Stimulated activated CD4-positive, alpha-beta T cell treated with anti-CD3 and anti-CD28 coated beads, Interleukin-15, amount 100 ng/mL, for 48 hours (primary cell): ENCODE results near the gene CALHM2.
A peak's percentile ranks its signal among the peaks of the same experiment; 100 is the strongest.

Experiments used
- DNase-seq, 2 donors: peaks; one replicate each; pipeline ENCODE4 v3.0.0-alpha.2; 2020; ENCODE audit warnings: low read depth in 2 of 2

Gene CALHM2

DNA sequence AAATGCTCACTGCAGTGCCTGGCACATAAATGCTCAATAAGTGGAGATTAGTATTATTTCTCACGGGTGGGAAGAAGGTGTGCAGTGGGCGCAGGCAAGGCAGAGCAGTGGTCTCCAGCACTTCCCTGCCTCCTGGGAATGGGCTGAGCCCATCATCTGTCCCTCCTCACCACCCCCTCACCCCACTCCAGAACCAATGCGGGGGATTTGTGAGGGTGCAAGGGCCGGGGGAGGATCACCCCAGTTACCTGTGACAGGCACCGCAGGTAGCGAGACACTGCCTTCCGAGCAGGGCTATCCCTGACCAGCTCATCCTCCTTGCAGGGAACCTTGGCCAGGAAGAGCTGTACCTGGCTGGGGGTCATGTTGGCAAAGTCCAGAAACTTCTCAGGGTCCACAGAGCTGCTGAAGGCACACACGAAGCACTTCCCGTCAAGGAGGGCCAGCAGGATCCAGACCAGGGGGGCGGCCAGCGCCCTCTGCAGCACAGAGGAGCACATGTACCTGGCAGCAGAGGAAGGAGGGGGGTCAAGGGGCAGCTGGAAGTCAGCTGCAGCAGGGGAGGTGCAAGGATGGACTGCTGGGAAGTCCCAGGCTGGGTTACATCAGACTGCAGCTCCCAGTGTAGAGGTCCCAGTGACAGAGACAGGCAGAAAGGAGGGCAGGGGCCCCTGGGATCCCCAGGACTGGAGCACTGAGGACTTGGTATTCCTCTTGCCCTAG, 24.0 kb upstream of the CALHM2 start:
- DNase-seq = no peak

DNA sequence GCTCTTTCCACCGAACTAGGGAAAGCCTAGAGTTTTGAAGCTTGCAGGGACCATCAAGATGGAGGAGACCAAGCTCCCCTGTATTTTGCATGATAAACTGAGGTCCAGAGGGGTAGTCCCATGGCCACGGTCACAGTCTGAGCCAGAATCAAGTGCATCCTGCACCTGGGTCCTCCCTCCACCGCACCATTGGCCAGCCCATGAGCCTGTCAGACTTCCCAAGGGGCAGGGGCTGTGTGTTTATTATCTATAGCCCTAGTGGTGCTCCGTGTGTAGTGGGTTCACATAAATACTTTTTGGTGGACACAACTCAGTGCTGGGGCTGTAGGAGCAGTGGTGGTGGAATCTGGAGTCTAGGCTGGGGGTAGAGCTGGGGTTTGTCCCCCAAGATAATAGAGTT, 23.3 kb upstream of the CALHM2 start:
- no peak for DNase-seq

DNA sequence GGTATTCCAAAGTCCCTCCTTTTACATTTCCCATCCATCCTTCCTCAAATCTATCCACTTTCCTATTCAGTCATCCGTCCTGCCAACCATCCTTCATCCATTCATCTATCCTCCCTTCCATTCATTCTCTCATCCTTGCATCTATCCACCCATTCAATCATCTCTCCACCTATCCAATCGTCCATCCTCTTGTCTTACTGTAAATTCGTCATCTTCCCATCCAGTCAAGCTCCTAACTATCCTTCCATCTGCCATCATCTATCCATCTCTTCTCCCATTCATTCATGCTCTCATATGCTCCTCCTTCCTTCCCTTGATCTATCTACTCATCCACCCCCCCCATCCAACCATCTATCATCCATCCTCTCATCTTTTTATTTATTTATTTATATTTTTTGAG, 21.9 kb upstream of the CALHM2 start:
- DNase-seq = no peak

DNA sequence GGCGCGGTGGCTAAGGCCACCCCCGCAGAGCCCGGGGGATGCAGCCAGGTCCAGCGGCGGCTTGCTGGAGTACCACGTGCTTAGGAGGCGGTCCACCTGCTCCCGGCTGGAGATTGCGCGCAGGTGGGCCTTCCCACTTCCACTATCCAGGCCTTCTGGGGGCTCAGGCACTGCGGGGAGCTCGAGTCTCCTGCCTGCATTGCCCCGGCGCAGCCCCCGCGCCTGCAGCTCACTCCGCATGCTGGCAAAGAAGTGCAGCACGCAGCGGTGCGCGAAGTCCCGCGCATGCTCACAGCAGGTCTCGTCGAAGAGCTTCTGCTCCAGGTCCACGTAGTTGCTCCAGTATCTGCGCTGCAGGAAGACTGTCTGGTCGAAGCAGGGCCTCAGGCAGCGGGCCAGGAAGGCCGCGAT, 21.1 kb upstream of the CALHM2 start:
- DNase-seq = no peak

DNA sequence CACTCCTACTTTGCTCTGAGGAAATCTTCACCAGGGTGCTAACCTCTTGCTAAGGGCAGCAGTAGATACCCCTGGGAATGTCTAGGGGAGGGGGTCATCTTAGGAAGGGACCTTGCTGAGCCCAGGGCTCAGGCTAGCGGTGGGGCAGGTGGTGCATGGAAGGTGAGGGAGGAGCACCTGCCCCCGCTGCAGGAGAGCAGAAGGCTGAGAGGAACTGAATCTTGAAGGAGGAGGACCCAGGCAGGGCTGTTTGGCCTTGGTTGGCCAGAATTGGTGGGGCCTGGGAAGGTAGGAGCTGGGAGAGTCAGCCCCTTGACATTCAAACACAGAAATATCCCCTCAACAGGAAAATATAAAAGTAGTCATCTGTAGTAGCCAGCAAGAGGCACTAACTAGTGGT, 19.8 kb upstream of the CALHM2 start:
- DNase-seq = no peak

DNA sequence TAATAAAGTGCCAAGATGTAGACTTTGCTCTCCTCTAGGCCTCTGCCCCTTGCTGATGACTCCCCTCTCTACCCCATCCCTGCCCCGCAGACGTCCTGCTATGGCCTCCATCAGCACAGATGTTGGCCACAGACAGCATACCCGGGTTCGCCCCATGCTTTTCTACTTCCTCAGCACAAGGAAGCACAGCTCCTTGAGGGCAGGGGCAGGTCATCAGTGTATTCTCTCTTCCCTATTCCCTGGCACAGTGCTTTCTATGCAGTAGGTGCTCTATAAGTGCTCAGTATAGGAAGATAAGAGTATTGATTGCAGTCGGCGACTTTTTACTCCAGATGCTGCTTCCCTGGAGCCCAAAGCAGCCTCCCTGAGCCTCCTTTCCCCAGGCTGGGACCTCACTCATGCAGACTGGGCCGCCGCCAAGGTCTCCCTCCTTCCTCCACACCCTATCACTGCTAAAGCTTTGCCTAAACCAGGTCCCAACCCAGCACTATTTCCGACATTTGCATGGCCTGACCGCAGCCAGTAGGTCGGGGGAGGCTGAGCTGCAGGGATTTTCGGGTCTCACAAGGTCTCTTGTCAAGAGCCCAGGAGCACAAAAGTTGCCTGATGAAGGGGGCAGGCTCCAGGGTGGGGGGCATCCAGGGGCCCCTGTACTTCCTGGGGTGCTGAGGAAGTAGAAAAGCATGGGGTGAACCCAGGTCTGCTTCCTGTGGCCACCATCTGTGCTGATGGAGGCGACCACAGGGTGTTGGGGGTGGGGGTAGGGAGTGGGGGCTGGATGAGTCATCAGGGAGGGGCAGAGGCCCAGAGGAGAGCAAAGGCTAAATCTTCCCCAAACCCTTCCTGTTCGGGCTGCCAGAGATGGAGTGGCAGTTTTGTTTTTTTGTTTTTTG, 18.8 kb upstream of the CALHM2 start:
- DNase-seq = peak; percentile 45 to 48

DNA sequence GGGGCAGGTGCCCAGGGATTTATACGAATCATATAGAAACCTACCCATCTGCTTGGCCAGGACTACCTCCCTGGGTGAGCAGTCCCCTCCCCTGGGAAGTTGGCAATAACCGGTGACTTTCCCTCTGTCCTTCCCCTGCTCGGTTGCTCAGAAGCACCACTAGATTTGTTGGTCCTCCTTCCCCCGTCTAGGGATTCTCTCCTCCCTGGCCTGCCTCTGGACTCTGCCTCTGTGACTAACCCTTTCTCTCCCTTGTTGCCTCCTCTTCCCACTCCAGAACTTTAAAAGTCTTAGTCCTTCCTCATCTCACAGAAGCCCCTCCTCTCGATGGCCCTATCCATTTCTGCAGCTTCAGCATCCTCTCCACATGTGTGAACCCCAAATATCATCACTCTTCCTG, 17.0 kb upstream of the CALHM2 start:
- DNase-seq = no peak

DNA sequence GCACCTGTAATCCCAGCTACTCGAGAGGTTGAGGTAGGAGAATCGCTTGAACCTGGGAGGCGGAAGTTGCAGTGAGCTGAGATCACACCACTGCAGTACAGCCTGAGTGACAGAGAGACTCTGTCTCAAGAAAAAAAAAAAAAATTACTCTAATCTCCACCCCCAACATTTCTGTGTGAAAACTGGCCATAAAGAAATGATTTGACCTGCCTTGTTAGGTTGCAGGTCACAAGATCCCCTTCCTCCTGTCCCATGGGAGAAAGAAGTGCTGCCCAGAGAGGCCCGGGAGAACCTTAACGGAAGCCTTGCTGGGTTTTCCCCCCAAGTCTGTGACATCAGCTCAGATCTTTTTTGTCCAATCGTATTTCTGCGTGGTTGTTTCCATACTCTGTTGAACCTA, 15.2 kb upstream of the CALHM2 start:
- no peak for DNase-seq

DNA sequence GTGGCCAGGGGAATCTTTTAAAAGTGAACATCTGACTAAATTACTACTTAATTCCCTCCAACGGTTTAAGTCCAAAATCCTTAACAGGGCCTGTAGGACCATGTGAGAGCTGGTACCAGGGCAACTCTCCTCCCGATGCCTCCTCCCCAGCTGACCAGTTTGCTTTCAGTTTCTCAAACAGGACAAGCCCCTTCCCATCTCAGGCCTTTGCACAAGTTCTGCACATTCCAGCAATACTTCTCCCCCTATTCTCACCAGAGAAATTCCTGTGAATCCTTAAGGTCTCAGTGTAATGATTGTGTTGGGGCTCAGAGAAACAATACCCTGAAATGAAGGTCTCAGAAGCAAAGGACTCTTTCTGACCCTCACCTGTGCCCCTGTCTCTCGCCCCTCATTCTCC, 14.6 kb upstream of the CALHM2 start:
- no peak for DNase-seq

DNA sequence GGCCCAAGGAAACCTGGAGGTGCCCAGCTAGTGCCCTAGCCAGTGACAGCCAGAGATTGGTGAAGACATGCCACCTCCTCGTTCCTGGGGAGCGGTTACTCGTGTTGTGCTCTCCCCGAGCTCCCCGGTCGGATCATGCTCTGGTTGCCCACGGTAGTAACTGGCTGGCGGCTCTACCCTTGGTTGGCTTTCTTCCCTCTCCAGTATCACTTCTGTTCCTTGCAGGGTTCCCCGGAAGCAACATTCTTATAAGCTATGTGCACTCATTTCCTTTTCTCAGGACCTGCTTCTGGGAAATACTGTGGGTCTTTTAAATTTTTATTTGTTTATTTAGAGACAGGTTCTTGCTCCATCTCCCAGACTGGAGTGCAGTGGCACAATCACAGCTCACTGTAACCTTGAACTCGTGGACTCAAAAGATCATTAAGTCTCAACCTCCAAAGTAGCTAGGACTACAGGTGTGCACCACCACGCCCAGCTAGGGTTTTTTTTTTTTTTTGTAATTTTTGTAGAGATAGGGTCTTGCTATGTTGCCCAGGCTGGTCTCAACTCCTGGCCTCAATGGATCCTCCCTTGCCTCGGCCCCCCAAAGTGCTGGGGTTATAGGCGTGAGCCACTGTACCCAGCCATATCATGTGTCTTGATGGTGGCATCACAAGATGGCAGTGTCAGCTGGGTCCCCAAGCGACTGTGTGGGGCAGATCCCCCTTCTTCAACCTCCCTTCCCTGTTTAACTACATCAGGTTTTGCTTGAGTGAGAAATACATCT, 13.4 kb upstream of the CALHM2 start:
- DNase-seq = no peak

DNA sequence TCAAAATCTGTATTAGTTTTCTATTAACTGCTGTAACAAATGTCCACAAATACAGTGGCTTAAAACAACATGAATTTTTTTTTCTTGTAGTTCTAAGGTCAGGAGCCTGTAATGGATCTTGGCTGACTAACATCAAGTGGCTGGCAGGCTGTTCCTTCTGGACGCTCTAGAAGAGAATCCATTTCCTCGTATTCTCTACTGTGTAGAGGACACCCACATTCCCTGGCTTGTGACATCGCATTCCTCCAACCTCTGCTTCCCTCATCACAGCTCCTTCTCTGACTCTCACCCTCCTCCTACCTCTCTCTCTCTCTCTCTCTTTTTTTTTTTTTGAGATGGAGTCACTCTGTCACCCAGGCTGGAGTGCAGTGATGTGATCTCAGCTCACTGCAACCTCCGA, 11.3 kb upstream of the CALHM2 start:
- DNase-seq = no peak

DNA sequence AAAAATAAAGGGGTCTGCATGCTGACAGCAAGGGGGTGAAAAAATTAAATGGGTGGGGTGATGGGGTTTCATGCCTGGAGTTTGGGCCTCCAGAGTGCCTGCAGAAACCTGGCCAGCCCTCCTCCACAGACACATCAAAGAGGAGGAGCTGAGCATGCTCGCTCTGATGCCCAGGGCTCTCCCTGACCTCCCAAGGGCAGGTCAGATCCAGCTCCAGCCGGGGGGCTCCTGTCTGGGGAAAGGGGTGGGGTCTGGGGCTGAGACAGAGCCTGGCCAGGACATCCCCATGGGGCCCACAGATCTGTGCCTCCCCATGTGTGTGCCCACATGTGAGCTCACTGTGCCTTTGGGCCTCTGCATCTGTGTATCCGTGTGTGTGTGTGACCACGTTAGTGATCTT, 7.4 kb upstream of the CALHM2 start:
- no peak for DNase-seq

DNA sequence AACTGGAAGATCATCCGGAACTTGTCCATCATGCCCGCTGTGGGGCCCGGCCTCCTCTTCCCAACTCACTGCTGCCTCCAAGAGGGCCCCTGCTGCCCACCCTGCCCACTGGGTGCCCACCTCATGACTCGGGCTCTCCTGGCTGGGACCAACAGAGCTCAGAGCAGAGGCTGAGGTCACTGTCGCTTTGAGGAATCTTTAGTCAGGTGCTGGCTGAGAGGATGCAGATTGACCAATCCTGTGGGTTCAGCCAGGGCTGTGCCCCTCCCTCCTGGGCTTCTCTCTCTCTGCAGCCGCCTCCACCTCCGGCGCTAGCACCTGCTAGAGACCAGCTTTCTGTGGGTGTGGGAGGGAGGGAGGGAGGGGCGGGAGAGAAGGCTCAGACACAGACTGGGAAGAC, 6.5 kb upstream of the CALHM2 start, which contains the start of gene CALHM1:
Gene CALHM1, minus strand, starts transcription at position 181 of the 400 bp plus-strand sequence. Its CDS starts 149 bp downstream, at position 32.
- no peak for DNase-seq

DNA sequence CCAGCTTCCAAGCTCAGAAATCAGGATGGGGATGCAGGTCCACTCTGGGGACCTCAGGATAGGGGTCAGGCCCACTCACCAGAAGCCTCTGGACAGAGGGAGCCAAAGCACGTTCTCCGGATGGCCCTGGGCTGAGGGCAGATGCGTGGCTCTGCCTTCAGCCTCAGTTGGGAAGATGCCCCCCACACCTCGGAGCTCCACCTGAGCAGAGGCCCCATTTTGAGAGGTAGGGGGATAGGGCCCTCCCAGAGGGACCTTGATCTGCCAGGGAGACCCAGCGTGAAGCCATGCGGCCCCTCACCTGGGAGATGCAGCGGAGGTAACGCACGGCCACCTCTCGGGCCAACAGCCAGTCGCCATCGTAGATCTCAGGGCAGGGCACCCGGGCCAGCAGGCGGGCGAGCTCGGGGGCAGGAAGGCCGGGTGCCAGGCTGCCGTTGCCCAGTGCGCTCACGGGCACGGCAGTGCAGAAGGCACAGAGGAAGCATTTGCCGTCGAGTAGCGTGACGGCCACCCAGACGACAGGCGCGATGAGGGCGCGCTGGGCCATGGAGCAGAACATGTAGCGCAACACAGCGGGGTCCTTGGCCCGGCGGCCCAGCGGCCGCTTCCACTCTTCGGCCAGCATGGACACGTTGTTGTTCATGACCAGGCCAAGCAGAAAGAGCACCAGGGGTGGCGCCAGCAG, 5.9 kb upstream of the CALHM2 start:
- DNase-seq = no peak

DNA sequence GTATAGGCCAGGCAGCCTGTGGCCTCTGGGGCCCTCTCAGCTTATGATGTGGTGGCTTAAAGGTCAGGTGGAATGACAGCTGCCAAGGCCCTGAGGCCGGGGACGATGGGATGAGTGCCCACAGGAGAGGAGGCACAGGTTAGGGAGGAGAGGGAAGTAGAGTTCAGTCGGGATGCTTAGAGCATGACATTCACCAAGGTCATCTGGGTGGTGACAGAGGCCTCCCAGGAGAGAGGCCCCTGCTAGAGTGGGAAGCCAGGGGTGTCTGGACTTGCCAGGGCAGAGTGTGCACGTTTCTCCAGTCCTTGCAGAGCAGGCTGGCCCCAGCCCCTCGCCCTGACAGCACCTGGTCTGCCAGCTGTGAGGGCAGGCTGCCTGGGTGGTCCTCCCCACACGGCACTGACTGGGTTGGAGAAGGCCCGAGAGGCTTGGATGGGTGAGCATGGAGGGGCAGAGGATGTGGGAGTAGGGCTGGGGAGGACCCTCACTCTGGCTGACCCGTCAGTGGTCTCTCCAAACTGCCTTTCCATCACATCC, 5.1 kb upstream of the CALHM2 start:
- DNase-seq = no peak

DNA sequence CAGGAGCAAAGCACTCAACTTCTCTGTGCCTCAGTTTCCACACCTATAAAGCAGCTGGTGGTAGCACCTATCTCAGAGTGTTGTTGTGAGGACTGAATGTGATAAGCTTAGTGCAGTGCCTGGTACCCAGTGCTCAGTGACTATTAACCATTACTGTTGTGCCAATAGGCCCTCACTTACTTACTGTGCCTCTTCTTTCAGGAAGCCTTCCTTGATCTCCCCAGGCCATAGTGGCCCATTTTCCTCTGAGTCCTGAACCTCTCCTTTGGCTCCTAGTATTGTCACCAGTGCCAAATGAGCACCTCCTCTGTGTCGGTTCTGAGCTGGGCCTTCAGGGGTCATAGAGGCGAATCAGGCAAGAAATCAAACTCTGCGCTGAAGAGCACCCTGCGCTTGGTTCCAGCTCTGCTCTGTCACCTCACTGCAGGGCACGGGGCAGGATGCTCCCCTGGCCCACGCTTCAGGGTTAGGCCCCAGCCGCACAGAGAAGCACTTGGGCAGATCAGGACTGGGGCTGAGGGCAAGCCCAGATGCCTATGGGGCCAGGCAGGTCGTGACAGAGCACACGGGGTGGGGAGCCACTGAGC, 4.0 kb upstream of the CALHM2 start:
- no peak for DNase-seq

DNA sequence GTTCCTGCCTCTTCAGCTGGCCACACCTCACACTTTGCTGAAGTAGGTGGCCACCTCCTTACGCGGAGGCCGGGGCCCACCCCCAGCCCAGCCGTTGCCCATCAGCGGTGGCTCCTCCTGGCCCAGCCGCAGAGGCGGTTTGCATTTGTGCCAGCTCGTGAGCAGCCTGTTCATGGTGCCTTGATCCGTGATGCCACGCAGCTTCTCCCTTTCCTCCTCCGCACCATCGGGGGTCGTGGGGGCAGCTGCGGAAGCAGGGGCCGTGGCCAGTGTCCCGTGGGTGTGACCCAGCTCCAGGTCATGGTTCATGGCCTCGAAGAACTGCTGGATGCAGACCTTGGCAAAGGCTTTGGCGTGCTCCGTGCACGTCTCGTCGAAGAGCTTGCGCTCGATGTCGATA, 3.1 kb upstream of the CALHM2 start:
- no peak for DNase-seq

DNA sequence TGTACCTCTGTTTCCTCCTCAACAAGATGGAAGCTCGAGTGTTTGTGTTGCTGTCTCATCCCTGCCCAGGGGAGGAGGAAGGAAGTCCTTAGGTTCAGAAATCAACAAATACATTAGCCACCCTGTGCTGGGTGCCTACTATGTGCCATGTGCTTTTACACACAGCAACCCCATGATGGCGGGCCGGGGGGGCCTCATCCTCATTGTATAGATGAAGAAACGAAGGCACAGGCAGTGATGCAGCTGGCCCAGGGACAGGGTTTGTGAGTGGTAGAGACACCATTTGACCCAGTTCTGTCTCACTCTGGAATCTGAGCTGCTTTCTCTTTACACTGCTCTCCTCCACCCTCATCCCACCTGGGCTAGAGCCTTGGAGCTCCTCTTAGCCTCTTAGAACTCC, 1.9 kb upstream of the CALHM2 start:
- DNase-seq = no peak

DNA sequence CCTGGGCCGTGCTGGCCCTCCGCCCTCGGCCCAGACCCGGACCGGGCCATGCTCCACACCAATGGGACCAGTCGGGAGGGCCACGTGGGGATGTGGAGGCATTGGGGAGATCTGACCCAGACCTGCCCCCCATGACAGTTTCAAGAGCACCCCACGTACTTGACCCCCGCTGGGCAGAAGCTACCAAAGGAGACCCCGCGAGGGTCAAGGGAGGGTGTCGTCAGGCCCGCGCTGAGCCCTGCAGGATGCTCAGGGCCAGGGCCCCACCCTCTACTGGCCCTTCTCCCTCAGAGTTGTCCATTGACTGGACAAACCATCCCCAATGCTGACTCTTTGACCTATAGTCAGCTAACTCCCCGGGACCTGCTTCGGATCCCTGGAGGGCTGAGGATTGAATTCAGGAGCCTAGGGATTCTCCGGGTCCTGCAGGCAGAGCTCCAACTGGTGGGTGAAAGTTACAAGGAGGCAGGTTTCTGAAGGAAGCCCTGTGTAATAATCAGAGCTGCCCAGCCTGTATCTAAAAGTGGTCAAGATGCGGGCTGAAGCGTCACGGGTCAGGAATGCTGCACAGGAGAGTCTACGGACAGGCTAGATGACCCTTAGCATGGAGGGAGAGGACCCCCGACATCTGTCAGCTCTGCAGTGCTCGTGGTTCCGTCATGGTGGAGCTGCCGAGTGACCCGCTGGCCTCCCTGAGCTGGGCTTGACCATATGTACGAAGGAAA, 498 bp upstream of the CALHM2 start:
- no peak for DNase-seq

DNA sequence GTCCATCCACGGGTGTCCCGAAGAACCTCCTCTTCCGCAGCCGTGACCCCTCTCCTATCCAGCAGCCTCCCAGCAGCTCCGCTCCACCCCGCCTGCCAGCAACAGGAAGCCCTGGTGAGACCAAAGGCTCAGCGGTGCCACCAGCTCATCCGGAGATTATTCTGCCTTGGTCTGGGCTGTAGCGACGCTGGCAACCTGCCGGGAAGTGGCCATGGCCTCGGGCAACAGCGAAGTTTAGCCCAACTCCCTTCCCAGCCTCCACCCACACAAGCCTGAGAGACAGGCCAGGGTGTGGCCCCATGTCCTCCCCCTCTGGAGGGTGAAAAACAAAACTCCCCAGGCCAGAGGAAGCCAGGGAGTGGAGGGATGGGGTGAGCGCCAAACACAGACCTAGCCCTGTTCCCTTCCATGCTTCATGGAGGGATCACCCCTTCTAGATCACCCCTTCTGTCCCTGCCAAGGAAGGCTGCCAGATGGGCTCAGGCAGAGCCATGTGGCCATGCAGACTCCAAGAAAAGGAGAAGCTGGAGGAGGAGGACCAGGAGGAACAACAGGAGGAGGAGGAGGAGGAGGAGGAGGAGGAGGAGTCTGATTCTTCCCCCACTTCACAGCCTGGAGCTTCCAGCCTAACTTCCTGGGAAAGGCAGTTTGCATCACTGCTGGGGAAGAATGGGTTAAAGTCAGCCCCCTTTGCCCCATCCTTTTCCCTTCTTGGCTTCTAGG, 918 bp downstream of the CALHM2 start:
- peak in 1 of 2 donors; percentile 31 for DNase-seq
